ENCODE measurements around the gene C11orf91. TPM values are rescaled to one million over a fixed set of nuclear protein-coding genes. Genes with fewer than 3 reads are reported as not detected.

C11orf91 gene
- total RNA-seq, 1 donor from 2014 or later = not detected

DNA sequence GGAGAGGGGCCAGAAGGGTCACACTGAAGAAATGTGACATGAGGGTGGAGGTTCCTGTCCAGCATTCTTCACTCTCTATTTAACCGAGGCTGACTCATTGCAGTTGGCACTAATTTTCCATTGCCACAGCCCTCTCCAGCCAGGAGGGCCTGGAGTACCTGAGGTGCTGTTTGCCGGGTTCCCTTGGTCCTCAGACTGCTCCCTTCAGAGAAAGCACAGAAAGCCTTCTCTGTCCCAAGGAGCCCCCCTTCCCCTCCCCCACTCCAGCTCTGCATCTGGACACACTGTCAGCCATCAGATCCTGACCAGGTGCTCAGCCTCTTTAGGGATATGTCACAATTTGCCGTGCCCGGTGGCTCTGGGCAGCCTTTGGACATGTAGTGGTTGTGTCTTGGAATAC lies 3.2 kb upstream of the C11orf91 start:
- Histone ChIP-seq H3K36me3 (peaks cover 28% of the 10 kb centered on the region), H3K9me3 (no peaks in the 10 kb centered on the region), H3K4me3 (no peak overlapping the region), H3K27ac (peak overlapping the region; percentile 80), H3K27me3 (ENCODE audit: low read depth) (no peaks in the 10 kb centered on the region), H3K4me1 (peaks cover 87% of the 10 kb centered on the region)
- TF ChIP-seq, protein P1, sequence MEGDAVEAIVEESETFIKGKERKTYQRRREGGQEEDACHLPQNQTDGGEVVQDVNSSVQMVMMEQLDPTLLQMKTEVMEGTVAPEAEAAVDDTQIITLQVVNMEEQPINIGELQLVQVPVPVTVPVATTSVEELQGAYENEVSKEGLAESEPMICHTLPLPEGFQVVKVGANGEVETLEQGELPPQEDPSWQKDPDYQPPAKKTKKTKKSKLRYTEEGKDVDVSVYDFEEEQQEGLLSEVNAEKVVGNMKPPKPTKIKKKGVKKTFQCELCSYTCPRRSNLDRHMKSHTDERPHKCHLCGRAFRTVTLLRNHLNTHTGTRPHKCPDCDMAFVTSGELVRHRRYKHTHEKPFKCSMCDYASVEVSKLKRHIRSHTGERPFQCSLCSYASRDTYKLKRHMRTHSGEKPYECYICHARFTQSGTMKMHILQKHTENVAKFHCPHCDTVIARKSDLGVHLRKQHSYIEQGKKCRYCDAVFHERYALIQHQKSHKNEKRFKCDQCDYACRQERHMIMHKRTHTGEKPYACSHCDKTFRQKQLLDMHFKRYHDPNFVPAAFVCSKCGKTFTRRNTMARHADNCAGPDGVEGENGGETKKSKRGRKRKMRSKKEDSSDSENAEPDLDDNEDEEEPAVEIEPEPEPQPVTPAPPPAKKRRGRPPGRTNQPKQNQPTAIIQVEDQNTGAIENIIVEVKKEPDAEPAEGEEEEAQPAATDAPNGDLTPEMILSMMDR (IDR thresholded peaks at IDR 0.05) = no peak
- ATAC-seq (peak; percentile 23 to 31), DNase-seq (peak; percentile 59)
- intact Hi-C loops (cut with DNase I) = no loop called here

DNA sequence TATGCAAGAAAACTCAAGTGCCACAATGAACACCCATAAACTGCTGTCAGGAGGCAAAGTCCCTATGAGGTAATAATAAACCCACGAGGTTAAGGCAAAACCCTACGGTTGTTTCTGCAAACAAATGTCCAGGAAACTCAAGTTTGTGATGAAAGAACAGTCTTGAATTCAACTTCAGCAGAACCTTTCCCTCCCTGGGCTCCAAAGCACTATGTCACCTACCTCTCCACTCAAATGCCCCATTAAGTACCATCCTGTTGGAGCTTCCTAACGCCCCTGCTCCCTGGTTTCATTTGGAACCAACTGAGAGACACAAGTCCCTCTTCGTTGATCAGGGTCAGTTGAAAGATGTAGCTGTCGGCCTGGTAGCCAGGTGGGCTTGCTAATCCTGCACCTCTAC lies 2.6 kb upstream of the C11orf91 start:
- peaks cover 22% of the 10 kb centered on the region for H3K36me3 ChIP-seq
- DNase-seq (no peak), ATAC-seq (peak in 1 of 2 donors; percentile 0)
- peaks cover 82% of the 10 kb centered on the region for H3K4me1 ChIP-seq
- TF ChIP-seq, protein P1 (IDR thresholded peaks at IDR 0.05) = no peak
- peak overlapping the region; percentile 80 for H3K27ac ChIP-seq
- intact Hi-C loops (cut with DNase I) = no loop called here
- H3K9me3 ChIP-seq = no peaks in the 10 kb centered on the region
- H3K27me3 ChIP-seq (ENCODE audit: low read depth) = no peaks in the 10 kb centered on the region
- no peak overlapping the region for H3K4me3 ChIP-seq

DNA sequence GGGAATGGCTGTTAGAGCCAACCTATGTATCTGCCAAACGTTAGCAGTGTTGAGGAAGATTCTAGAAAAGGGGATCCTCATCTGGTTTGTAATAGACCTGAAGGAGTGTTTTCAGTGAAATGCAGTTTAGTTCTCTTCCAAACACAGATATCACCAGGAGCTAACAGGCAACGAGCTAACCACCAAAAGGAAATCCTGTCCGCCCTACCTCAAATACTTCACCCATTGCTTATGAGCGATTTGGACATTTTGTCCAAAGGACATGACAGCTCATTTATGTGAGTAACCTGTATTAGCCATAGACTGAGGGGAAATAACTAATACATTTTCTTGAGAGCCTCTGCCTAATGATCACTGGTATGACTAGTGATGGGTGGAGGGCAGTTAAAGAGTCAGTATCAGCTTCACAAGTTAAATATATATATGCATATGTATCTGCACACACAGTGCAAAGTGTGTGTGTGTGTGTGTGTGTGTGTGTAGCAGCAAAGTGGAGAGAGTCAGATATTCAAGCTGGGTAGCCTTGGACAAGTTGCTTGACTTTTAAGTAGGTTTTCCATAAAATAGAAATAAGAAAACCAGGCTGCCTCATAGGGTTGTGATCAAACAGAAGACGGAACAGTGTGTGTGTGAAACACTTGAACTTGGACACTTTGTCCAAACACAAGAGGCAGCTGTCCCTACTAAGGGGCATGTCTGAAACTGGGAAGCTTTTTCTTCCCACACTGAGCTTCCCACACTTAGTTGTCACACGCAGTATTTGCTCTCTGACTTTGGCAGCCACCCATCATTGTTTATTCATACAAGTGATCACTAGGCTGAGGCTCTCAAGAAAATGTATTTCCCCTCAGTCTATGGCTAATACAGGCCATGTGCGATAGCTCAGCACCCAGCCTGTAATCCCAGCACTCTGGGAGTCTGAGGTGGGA lies 940 bp upstream of the C11orf91 start:
- TF ChIP-seq, protein P1 (IDR thresholded peaks at IDR 0.05) = no peak
- Histone ChIP-seq H3K9me3 (no peaks in the 10 kb centered on the region), H3K27me3 (ENCODE audit: low read depth) (no peaks in the 10 kb centered on the region), H3K27ac (peak overlapping the region; percentile 80), H3K36me3 (peaks cover 14% of the 10 kb centered on the region), H3K4me1 (peaks cover 65% of the 10 kb centered on the region), H3K4me3 (peak overlapping the region; percentile 64)
- DNase-seq (no peak), ATAC-seq (peak; percentile 35 to 49)
- intact Hi-C loops (cut with DNase I) = no loop called here

DNA sequence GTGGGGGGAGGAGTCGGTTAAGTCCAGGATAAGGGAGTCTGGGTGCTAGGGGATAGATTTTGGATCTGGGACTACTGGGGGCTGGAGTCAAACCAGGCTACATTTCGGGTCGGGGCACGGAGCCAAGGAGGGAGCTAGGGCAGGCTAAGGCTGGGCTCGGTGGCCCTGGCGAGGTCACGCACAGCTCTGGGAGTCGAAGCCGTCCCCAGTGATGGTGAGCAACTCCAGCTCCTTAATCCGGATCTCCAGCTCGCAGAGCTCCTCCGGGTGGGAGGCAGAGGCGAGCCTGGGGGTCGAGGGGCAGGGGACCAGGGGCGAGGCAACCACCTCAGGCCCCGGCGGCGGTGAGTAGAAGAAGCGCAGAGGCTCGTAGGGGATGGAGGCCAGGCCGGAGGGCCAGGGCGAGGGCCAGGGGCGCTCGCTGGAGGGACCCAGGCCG lies 544 bp downstream of the C11orf91 start:
- Histone ChIP-seq H3K36me3 (peaks cover 5% of the 10 kb centered on the region), H3K27me3 (ENCODE audit: low read depth) (no peaks in the 10 kb centered on the region), H3K27ac (peak overlapping the region; percentile 80), H3K9me3 (no peaks in the 10 kb centered on the region), H3K4me1 (peaks cover 56% of the 10 kb centered on the region), H3K4me3 (peak overlapping the region; percentile 64)
- no peak for ATAC-seq
- TF ChIP-seq, protein P1 (IDR thresholded peaks at IDR 0.05) = no peak
- intact Hi-C loops (cut with DNase I) = no loop called here
- peak; percentile 64 for DNase-seq

DNA sequence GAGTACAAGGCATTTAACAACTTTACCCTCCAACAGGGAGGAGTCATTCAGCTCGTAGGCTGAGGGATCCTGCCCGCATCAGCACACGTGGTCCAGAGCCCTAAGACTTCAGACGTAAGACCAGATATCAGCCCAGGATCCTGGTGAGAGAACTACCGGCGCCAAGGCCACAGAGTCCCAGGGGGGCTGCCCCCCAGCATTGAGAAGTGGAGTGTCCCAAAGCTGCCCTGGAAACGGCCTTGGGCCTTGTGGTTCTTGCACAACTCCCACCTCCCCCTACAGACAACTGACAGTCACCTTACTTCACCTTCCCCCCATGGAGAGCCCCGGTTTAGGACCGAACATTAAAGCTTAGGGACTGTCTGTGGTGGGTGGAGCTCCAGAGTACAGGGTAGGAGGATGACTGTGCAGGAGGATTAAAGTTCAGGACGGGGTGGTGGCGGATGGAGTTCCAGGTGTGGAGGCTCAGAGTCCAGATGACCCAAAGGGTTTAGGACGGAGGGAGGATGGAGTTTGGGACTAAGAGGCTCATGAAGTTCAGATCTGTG lies 1.0 kb downstream of the C11orf91 start:
- H3K36me3 ChIP-seq = no peaks in the 10 kb centered on the region
- H3K4me1 ChIP-seq = peaks cover 56% of the 10 kb centered on the region
- ATAC-seq (no peak), DNase-seq (no peak)
- TF ChIP-seq, protein P1 (IDR thresholded peaks at IDR 0.05) = no peak
- no peaks in the 10 kb centered on the region for H3K27me3 ChIP-seq (ENCODE audit: low read depth)
- no peak overlapping the region for H3K4me3 ChIP-seq
- H3K27ac ChIP-seq = peak overlapping the region; percentile 80
- intact Hi-C loops (cut with DNase I) = no loop called here
- H3K9me3 ChIP-seq = no peaks in the 10 kb centered on the region
